HepG2 (cell line): Measurements from ENCODE around the gene ATP8A2. TPM values are rescaled to one million over a fixed set of nuclear protein-coding genes. Genes with fewer than 3 reads are reported as not detected.

Experiments used
- ATAC-seq: fragments of 200-7000 bp; cut with Tn5 transposase; 3 replicates; pipeline ENCODE4 v1.9.1; 2020; ENCODE audit warnings: mild to moderate bottlenecking, moderate library complexity
- BruUV-seq: library from RNA; stranded (reverse); fragments of 400-500 nt; replicated peaks from 2 replicates; lab custom pipeline; 2021; lab: Mats Ljungman, UMichigan
- CTCF ChIA-PET: fragments of 300-600 bp; formaldehyde crosslinking; extraction: SDS; loops from one replicate; lab custom pipeline; 2021; ENCODE audit warnings: low total read pairs, inconsistent platforms, low intra/inter-chr PET ratio; lab: Yijun Ruan, JAX
- POLR2A ChIA-PET: fragments of 350-600 bp; sonication (Branson Sonifier 250); formaldehyde crosslinking; loops from one replicate; lab custom pipeline; 2020; ENCODE audit warnings: antibody characterized with exemption, inconsistent platforms; lab: Yijun Ruan, JAX
- DNase-seq: peaks from one replicate; pipeline ENCODE4 v3.0.0-alpha.2; 2015; ENCODE audit warnings: low spot score
- FAIRE-seq: peaks from 3 replicates; lab custom pipeline; 2011; peaks lifted over from hg19 to GRCh38; lab: Jason Lieb, UNC
- H2AFZ ChIP-seq: one replicate; pipeline ENCODE4 v1.6.1; 2011; ENCODE audit warnings: low read length, inconsistent platforms
- H3K27ac ChIP-seq: fragments of 300-600 bp; 3 replicates; pipeline ENCODE4 v1.8.0; 2011; ENCODE audit warnings: mixed run types, mild to moderate bottlenecking, mixed read lengths, low read length, inconsistent platforms; ENCODE audit not compliant: insufficient read depth; ENCODE audit errors: extremely low read length
- H3K27me3 ChIP-seq, 2 experiments: fragments of 200-600 bp in 1 of 2; 2 replicates in 1 of 2; 3 replicates in 1 of 2; pipeline versions ENCODE4 v1.6.0 to v1.8.0; 2011; ENCODE audit warnings: low read length in 2 of 2, mild to moderate bottlenecking in 2 of 2, moderate library complexity in 2 of 2, inconsistent platforms in 1 of 2; ENCODE audit not compliant: insufficient read depth in 2 of 2, control insufficient read depth in 1 of 2
- H3K36me3 ChIP-seq, 2 experiments: fragments of 200-600 bp in 1 of 2; replicated peaks in 1 of 2; 2 replicates in 1 of 2; 3 replicates in 1 of 2; pipeline versions ENCODE4 v1.5.1 to v1.8.0; 2011; ENCODE audit warnings: low read length in 2 of 2, inconsistent platforms in 1 of 2; ENCODE audit not compliant: insufficient read depth in 2 of 2, control insufficient read depth in 1 of 2
- H3K4me1 ChIP-seq: 2 replicates; pipeline ENCODE4 v1.5.1; 2012; ENCODE audit warnings: low read length, inconsistent platforms; ENCODE audit not compliant: insufficient read depth
- H3K4me2 ChIP-seq: 2 replicates; pipeline ENCODE4 v1.6.0; 2011; ENCODE audit warnings: low read depth, low read length, inconsistent platforms
- H3K4me3 ChIP-seq, 3 experiments: fragments of 200-600 bp in 1 of 3; sonication (generic), shearing (Covaris generic) in 1 of 3; replicated peaks in 1 of 3; 2 replicates each; pipeline ENCODE4 v1.5.1; 2011 to 2016; ENCODE audit warnings: low read length in 3 of 3, inconsistent platforms in 2 of 3, low read depth in 2 of 3, mild to moderate bottlenecking in 2 of 3, control low read depth in 1 of 3, mixed read lengths in 1 of 3; ENCODE audit not compliant: insufficient read depth in 1 of 3
- H3K79me2 ChIP-seq: one replicate; pipeline ENCODE4 v1.6.1; 2011; ENCODE audit warnings: low read length, inconsistent platforms; ENCODE audit not compliant: insufficient read depth
- H3K9ac ChIP-seq: 2 replicates; pipeline ENCODE4 v1.6.0; 2011; ENCODE audit warnings: mild to moderate bottlenecking, low read depth, low read length, inconsistent platforms; ENCODE audit not compliant: insufficient read depth
- H3K9me3 ChIP-seq: 2 replicates; pipeline ENCODE4 v1.5.1; 2012; ENCODE audit warnings: mild to moderate bottlenecking, low read length
- H4K20me1 ChIP-seq: 2 replicates; pipeline ENCODE4 v1.6.0; 2011; ENCODE audit warnings: inconsistent platforms, mild to moderate bottlenecking, low read length, moderate library complexity; ENCODE audit not compliant: insufficient read depth
- ETV5 ChIP-seq: IDR thresholded peaks from 2 replicates; pipeline ENCODE4 v1.6.1; 2018; ENCODE audit warnings: missing biosample characterization, missing genetic modification reagents, inconsistent platforms, borderline replicate concordance
- FOSL1 ChIP-seq: sonication (generic); formaldehyde crosslinking; IDR thresholded peaks from 2 replicates; pipeline ENCODE4 v1.9.0; 2021; ENCODE audit warnings: missing genetic modification reagents, borderline replicate concordance
- WIZ ChIP-seq: sonication (generic); formaldehyde crosslinking; IDR thresholded peaks from 2 replicates; pipeline ENCODE4 v1.5.1; 2020; ENCODE audit warnings: mild to moderate bottlenecking, missing genetic modification reagents
- ZBTB7B ChIP-seq: sonication (generic); formaldehyde crosslinking; IDR thresholded peaks from 2 replicates; pipeline ENCODE4 v1.4.0; 2020; ENCODE audit warnings: missing genetic modification reagents
- WGBS: methylation state at CpG from one replicate; pipeline ENCODE4 v1.1.6; 2017; ENCODE audit warnings: low lambda C conversion rate; 5-methylcytosine and 5-hydroxymethylcytosine counted together
- in situ Hi-C: cut with HindIII; loops from 2 replicates; pipeline ENCODE4 v1.10.0; 2017; ENCODE audit warnings: low pct_unique_long_range_greater_than_20kb; ENCODE audit not compliant: extremely low pct_ligation_motif_present
- intact Hi-C: fragments of 100-400 bp; cut with micrococcal nuclease; formaldehyde crosslinking; loops from one replicate; pipeline ENCODE4 v1.10.0; 2022; ENCODE audit not compliant: unreplicated experiment
- polyA plus RNA-seq, 8 experiments: library from polyadenylated mRNA; depleted of rRNA in 3 of 8; stranded (reverse) in 7 of 8; unstranded in 1 of 8; fragments of >200 nt; fragmentation: Illumina TruSeq in 4 of 8; extraction: Trizol in 4 of 8; gene quantifications; 2 replicates each; pipeline versions ENCODE4 v1.2.1 to v1.2.3, GENCODE V29; 2011 to 2016; ENCODE audit warnings: low read depth in 4 of 8, missing spikeins in 1 of 8, mixed read lengths in 1 of 8; ENCODE audit not compliant: insufficient read depth in 1 of 8
- total RNA-seq, 5 experiments: library from RNA; depleted of rRNA; stranded (reverse); fragments of >200 nt; fragmentation: Illumina TruSeq; extraction: Trizol; gene quantifications; 2 replicates each; pipeline ENCODE4 v1.2.3, GENCODE V29; 2016; ENCODE audit warnings: low read depth in 1 of 5
- TF ChIP-seq, protein P1 (sequence below): sonication (generic); formaldehyde crosslinking; IDR thresholded peaks from 2 replicates; pipeline ENCODE4 v1.5.1; 2020; ENCODE audit warnings: mild to moderate bottlenecking, missing genetic modification reagents, borderline replicate concordance
- TF ChIP-seq, protein P2 (sequence below): sonication (generic); formaldehyde crosslinking; IDR thresholded peaks from 2 replicates; pipeline ENCODE4 v1.5.0; 2020; ENCODE audit warnings: missing genetic modification reagents
- TF ChIP-seq, protein P3 (sequence below): sonication (generic); formaldehyde crosslinking; IDR thresholded peaks from 2 replicates; pipeline ENCODE4 v1.4.0; 2020; ENCODE audit warnings: missing genetic modification reagents
- TF ChIP-seq, protein P4 (sequence below): sonication (generic); formaldehyde crosslinking; IDR thresholded peaks from 2 replicates; pipeline ENCODE4 v1.5.1; 2020; ENCODE audit warnings: mild to moderate bottlenecking, missing genetic modification reagents, moderate library complexity

ATP8A2 gene
- total and polyA plus RNA-seq, 2 of the 13 experiments (the other 11 are each of a cell fraction or from before 2014, with no cell fraction given): 0.09 TPM; not detected in 1

DNA sequence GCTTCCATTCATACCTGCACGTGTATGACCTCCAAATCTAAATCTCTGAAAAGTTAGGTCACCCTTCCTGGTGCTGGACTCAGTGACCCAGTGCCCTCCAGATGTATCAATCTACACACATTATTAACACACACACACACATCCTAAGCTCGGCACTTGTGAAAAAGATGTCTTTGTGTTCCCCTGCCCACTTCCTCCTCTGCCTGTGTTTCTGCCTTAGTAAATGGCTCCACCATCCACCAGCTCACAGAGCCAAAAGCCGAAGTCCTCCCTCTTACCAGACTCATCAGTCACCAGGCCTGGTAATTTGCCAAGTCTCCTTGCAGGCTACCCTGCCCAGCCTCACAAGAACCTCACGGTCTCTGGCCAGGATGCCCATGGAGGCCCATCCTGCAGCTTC is 548.5 kb downstream of the ATP8A2 start (continued):
- TF ChIP-seq, protein P1, sequence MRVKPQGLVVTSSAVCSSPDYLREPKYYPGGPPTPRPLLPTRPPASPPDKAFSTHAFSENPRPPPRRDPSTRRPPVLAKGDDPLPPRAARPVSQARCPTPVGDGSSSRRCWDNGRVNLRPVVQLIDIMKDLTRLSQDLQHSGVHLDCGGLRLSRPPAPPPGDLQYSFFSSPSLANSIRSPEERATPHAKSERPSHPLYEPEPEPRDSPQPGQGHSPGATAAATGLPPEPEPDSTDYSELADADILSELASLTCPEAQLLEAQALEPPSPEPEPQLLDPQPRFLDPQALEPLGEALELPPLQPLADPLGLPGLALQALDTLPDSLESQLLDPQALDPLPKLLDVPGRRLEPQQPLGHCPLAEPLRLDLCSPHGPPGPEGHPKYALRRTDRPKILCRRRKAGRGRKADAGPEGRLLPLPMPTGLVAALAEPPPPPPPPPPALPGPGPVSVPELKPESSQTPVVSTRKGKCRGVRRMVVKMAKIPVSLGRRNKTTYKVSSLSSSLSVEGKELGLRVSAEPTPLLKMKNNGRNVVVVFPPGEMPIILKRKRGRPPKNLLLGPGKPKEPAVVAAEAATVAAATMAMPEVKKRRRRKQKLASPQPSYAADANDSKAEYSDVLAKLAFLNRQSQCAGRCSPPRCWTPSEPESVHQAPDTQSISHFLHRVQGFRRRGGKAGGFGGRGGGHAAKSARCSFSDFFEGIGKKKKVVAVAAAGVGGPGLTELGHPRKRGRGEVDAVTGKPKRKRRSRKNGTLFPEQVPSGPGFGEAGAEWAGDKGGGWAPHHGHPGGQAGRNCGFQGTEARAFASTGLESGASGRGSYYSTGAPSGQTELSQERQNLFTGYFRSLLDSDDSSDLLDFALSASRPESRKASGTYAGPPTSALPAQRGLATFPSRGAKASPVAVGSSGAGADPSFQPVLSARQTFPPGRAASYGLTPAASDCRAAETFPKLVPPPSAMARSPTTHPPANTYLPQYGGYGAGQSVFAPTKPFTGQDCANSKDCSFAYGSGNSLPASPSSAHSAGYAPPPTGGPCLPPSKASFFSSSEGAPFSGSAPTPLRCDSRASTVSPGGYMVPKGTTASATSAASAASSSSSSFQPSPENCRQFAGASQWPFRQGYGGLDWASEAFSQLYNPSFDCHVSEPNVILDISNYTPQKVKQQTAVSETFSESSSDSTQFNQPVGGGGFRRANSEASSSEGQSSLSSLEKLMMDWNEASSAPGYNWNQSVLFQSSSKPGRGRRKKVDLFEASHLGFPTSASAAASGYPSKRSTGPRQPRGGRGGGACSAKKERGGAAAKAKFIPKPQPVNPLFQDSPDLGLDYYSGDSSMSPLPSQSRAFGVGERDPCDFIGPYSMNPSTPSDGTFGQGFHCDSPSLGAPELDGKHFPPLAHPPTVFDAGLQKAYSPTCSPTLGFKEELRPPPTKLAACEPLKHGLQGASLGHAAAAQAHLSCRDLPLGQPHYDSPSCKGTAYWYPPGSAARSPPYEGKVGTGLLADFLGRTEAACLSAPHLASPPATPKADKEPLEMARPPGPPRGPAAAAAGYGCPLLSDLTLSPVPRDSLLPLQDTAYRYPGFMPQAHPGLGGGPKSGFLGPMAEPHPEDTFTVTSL (CRISPR knock-in tag): no peak

DNA sequence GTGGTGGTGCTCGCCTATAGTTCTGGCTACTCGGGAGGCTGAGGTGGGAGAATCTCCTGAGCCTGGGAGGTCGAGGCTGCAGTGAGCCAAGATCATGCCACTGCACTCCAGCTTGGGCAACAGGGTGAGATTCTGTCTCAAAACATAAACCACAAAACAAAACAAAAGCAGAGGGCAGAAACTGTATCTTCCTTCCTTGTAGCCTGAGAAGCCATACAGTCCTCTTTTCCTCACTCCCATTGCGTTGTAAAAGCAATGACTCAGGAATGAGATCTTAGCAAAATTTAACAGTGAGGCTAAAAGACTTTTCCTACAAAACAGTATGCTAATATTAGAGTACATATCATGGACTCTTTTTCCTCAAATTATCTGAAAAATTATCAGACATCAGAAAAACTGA is 549.2 kb downstream of the ATP8A2 start:
- no peak overlapping the region for H3K4me2 ChIP-seq
- intact Hi-C loops: no loop called here
- H4K20me1 ChIP-seq: no peaks in the 10 kb centered on the region
- no TSS peak for BruUV-seq
- H2AFZ ChIP-seq: no peak overlapping the region
- H3K9ac ChIP-seq: no peak overlapping the region
- no peak overlapping the region for H3K27ac ChIP-seq
- 2% methylated on average over 4 of the region's 4 CpGs for WGBS
- CTCF ChIA-PET: no interaction called here
- no peaks in the 10 kb centered on the region for H3K4me1 ChIP-seq
- FAIRE-seq (no peak), ATAC-seq (no peak), DNase-seq (no peak)
- H3K36me3 ChIP-seq: no peaks in the 10 kb centered on the region
- in situ Hi-C loops: no loop called here
- no peaks in the 10 kb centered on the region for H3K9me3 ChIP-seq
- peaks cover 0 to 12% of the 10 kb centered on the region in 2 experiments; a peak in 1 of 5 replicates for H3K27me3 ChIP-seq
- POLR2A ChIA-PET: no interaction called here
- no peak overlapping the region for H3K4me3 ChIP-seq
- H3K79me2 ChIP-seq: no peaks in the 10 kb centered on the region
- TF ChIP-seq, protein P2, sequence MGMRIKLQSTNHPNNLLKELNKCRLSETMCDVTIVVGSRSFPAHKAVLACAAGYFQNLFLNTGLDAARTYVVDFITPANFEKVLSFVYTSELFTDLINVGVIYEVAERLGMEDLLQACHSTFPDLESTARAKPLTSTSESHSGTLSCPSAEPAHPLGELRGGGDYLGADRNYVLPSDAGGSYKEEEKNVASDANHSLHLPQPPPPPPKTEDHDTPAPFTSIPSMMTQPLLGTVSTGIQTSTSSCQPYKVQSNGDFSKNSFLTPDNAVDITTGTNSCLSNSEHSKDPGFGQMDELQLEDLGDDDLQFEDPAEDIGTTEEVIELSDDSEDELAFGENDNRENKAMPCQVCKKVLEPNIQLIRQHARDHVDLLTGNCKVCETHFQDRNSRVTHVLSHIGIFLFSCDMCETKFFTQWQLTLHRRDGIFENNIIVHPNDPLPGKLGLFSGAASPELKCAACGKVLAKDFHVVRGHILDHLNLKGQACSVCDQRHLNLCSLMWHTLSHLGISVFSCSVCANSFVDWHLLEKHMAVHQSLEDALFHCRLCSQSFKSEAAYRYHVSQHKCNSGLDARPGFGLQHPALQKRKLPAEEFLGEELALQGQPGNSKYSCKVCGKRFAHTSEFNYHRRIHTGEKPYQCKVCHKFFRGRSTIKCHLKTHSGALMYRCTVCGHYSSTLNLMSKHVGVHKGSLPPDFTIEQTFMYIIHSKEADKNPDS: no peak
- TF ChIP-seq, protein P3, sequence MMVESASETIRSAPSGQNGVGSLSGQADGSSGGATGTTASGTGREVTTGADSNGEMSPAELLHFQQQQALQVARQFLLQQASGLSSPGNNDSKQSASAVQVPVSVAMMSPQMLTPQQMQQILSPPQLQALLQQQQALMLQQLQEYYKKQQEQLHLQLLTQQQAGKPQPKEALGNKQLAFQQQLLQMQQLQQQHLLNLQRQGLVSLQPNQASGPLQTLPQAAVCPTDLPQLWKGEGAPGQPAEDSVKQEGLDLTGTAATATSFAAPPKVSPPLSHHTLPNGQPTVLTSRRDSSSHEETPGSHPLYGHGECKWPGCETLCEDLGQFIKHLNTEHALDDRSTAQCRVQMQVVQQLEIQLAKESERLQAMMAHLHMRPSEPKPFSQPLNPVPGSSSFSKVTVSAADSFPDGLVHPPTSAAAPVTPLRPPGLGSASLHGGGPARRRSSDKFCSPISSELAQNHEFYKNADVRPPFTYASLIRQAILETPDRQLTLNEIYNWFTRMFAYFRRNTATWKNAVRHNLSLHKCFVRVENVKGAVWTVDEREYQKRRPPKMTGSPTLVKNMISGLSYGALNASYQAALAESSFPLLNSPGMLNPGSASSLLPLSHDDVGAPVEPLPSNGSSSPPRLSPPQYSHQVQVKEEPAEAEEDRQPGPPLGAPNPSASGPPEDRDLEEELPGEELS (CRISPR knock-in tag): no peak
- TF ChIP-seq WIZ (CRISPR knock-in tag) (no peak), FOSL1 (CRISPR knock-in tag) (no peak), ETV5 (CRISPR knock-in tag) (no peak), ZBTB7B (CRISPR knock-in tag) (no peak)
- TF ChIP-seq, protein P4, sequence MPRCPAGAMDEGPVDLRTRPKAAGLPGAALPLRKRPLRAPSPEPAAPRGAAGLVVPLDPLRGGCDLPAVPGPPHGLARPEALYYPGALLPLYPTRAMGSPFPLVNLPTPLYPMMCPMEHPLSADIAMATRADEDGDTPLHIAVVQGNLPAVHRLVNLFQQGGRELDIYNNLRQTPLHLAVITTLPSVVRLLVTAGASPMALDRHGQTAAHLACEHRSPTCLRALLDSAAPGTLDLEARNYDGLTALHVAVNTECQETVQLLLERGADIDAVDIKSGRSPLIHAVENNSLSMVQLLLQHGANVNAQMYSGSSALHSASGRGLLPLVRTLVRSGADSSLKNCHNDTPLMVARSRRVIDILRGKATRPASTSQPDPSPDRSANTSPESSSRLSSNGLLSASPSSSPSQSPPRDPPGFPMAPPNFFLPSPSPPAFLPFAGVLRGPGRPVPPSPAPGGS (CRISPR knock-in tag): no peak
